Skeletal muscle satellite cell (primary cell): ENCODE results near the gene IGSF9B.

Source experiments
- H3K27me3 ChIP-seq: 2 replicates; pipeline ENCODE4 v1.7.0; 2013; ENCODE audit warnings: low read length; ENCODE audit not compliant: control insufficient read depth, insufficient read depth
- H3K36me3 ChIP-seq: 2 replicates; pipeline ENCODE4 v1.7.0; 2013; ENCODE audit warnings: mild to moderate bottlenecking, control low read depth, low read length; ENCODE audit not compliant: insufficient read depth
- H3K4me1 ChIP-seq: 2 replicates; pipeline ENCODE4 v1.7.0; 2013; ENCODE audit warnings: low read length; ENCODE audit not compliant: control insufficient read depth, insufficient read depth
- H3K4me2 ChIP-seq: 2 replicates; pipeline ENCODE4 v1.7.0; 2013; ENCODE audit warnings: mild to moderate bottlenecking, low read length
- H3K4me3 ChIP-seq: 2 replicates; pipeline ENCODE4 v1.7.0; 2013; ENCODE audit warnings: low read length
- H3K9ac ChIP-seq: 2 replicates; pipeline ENCODE4 v1.7.0; 2013; ENCODE audit warnings: mild to moderate bottlenecking, low read depth, low read length, moderate library complexity
- H3K9me3 ChIP-seq: replicated peaks from 2 replicates; pipeline ENCODE4 v1.7.0; 2013; ENCODE audit warnings: mild to moderate bottlenecking, control low read depth, low read length

The IGSF9B gene

GRCh38 chr11:133934599-133935550 is 21.9 kb downstream of the IGSF9B start:
- Histone ChIP-seq H3K9ac (no peak overlapping the region), H3K36me3 (no peaks in the 10 kb centered on the region), H3K9me3 (no peaks in the 10 kb centered on the region), H3K4me1 (no peaks in the 10 kb centered on the region), H3K4me2 (no peak overlapping the region), H3K27me3 (no peaks in the 10 kb centered on the region), H3K4me3 (no peak overlapping the region)

- H3K9me3 ChIP-seq: no peaks in the 10 kb centered on the region
- no peak overlapping the region for H3K9ac ChIP-seq
- no peak overlapping the region for H3K4me3 ChIP-seq
- H3K4me2 ChIP-seq: no peak overlapping the region
- no peaks in the 10 kb centered on the region for H3K27me3 ChIP-seq
- no peaks in the 10 kb centered on the region for H3K4me1 ChIP-seq
- no peaks in the 10 kb centered on the region for H3K36me3 ChIP-seq
Measured at GRCh38 chr11:133934096-133934495, 22.7 kb downstream of the IGSF9B start.

- no peaks in the 10 kb centered on the region for H3K36me3 ChIP-seq
- no peaks in the 10 kb centered on the region for H3K4me1 ChIP-seq
- no peaks in the 10 kb centered on the region for H3K9me3 ChIP-seq
- no peak overlapping the region for H3K4me2 ChIP-seq
- H3K27me3 ChIP-seq: no peaks in the 10 kb centered on the region
- no peak overlapping the region for H3K4me3 ChIP-seq
- H3K9ac ChIP-seq: no peak overlapping the region
Measured at GRCh38 chr11:133931449-133932060, 25.2 kb downstream of the IGSF9B start.

GRCh38 chr11:133930767-133931448 is 25.9 kb downstream of the IGSF9B start:
- H3K4me1 ChIP-seq: no peaks in the 10 kb centered on the region
- no peak overlapping the region for H3K4me3 ChIP-seq
- H3K9ac ChIP-seq: no peak overlapping the region

GRCh38 chr11:133930053-133930766 is 26.6 kb downstream of the IGSF9B start:
- no peaks in the 10 kb centered on the region for H3K9me3 ChIP-seq

More at GRCh38 chr11:133930767-133931448, 25.9 kb downstream of the IGSF9B start:
- no peaks in the 10 kb centered on the region for H3K9me3 ChIP-seq
- H3K27me3 ChIP-seq: no peaks in the 10 kb centered on the region
- no peaks in the 10 kb centered on the region for H3K36me3 ChIP-seq
- H3K4me2 ChIP-seq: no peak overlapping the region

GRCh38 chr11:133929401-133930052 is 27.2 kb downstream of the IGSF9B start:
- Histone ChIP-seq H3K27me3 (no peaks in the 10 kb centered on the region), H3K9me3 (no peaks in the 10 kb centered on the region), H3K4me3 (no peak overlapping the region), H3K36me3 (no peaks in the 10 kb centered on the region), H3K9ac (no peak overlapping the region), H3K4me2 (no peak overlapping the region), H3K4me1 (no peaks in the 10 kb centered on the region)

More at GRCh38 chr11:133930053-133930766, 26.6 kb downstream of the IGSF9B start:
- Histone ChIP-seq H3K27me3 (no peaks in the 10 kb centered on the region), H3K4me3 (no peak overlapping the region), H3K36me3 (no peaks in the 10 kb centered on the region), H3K4me2 (no peak overlapping the region), H3K4me1 (no peaks in the 10 kb centered on the region), H3K9ac (no peak overlapping the region)

GRCh38 chr11:133928628-133929059 is 28.1 kb downstream of the IGSF9B start:
- Histone ChIP-seq H3K9ac (no peak overlapping the region), H3K4me3 (no peak overlapping the region)

GRCh38 chr11:133927690-133928627 is 28.8 kb downstream of the IGSF9B start:
- Histone ChIP-seq H3K4me3 (peak overlapping the region; percentile 32), H3K27me3 (no peaks in the 10 kb centered on the region), H3K9me3 (no peaks in the 10 kb centered on the region), H3K36me3 (no peaks in the 10 kb centered on the region), H3K9ac (no peak overlapping the region), H3K4me1 (no peaks in the 10 kb centered on the region), H3K4me2 (peak overlapping the region; percentile 81)

More at GRCh38 chr11:133928628-133929059, 28.1 kb downstream of the IGSF9B start:
- Histone ChIP-seq H3K36me3 (no peaks in the 10 kb centered on the region), H3K27me3 (no peaks in the 10 kb centered on the region), H3K4me2 (no peak overlapping the region), H3K4me1 (no peaks in the 10 kb centered on the region), H3K9me3 (no peaks in the 10 kb centered on the region)

- no peaks in the 10 kb centered on the region for H3K27me3 ChIP-seq
- no peaks in the 10 kb centered on the region for H3K36me3 ChIP-seq
- H3K4me1 ChIP-seq: no peaks in the 10 kb centered on the region
- no peak overlapping the region for H3K4me2 ChIP-seq
- H3K9me3 ChIP-seq: no peaks in the 10 kb centered on the region
- H3K9ac ChIP-seq: no peak overlapping the region
- H3K4me3 ChIP-seq: no peak overlapping the region
Measured at GRCh38 chr11:133926466-133927246, 30.1 kb downstream of the IGSF9B start.
